Stimulated activated CD4-positive, alpha-beta T cell treated with anti-CD3 and anti-CD28 coated beads, Interleukin-15, amount 100 ng/mL, for 48 hours (primary cell): ENCODE measurements around the gene PRKX.
"Not testable (repeated sequence)": the region's sequence is repeated elsewhere in the genome, so short reads cannot be mapped to it uniquely, and the experiment has no call there.

Source experiments
- DNase-seq, 2 donors: peaks; one replicate each; pipeline ENCODE4 v3.0.0-alpha.2; 2020; ENCODE audit warnings: low read depth in 2 of 2

PRKX gene

DNA sequence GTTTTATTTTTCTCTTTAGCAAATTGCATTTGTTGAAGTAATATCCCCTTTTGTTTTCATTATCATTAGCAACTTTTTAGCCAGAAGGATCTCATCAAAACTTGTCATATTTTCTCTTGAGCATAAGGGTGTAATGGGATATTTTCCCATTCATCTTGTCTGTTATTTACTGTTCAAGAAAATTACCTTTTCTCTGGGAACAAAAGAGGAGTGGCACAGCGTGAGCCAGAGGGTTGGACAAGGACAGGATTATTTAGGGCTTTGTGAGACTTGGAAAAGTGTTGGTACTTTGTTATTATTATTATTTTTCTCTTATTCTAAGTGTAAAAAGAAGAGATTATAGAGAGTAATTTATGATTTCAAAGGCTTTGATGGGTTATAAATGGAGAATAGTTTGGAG, 135.9 kb downstream of the PRKX start:
- DNase-seq, result no peak

GRCh38 chrX:3576886-3577501, 136.5 kb downstream of the PRKX start:
- no peak for DNase-seq

DNA sequence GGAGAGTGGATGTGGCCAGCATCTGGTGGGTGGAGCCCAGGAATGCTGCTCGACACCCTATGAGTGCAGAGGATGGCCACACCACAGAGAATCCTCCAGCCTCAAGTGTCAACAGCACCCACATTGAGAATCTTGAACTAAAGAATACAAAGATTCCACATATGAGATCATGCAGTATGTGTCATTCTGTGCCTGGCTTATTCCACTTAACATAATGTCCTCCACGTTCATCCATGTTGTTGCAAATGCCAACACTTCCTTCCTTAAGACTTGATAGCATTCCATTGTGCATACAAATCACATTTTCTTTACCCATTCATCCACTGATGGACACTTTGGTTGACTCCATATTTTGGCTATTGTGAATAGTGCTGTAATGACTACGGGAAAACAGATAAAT, 145.8 kb downstream of the PRKX start:
- DNase-seq, result no peak

- DNase-seq, result no peak
Observed at GRCh38 chrX:3563451-3563850, 150.0 kb downstream of the PRKX start.

GRCh38 chrX:3560010-3560409, 153.4 kb downstream of the PRKX start:
- DNase-seq, result not testable (repeated sequence)
